Neuronal stem cell (in vitro differentiated cells): ENCODE data around the gene STPG1.

Experiments
- DNase-seq: peaks from one replicate; pipeline ENCODE4 v3.0.0-alpha.2; 2013; ENCODE audit warnings: low spot score
- H2AFZ ChIP-seq: one replicate; pipeline ENCODE4 v1.6.1; 2013; ENCODE audit warnings: mild to moderate bottlenecking, low read length, inconsistent platforms
- H2AK5ac ChIP-seq: 2 replicates; pipeline ENCODE4 v1.6.1; 2013; ENCODE audit warnings: low read depth, mild to moderate bottlenecking, inconsistent platforms, low read length, moderate library complexity, mixed read lengths
- H2BK120ac ChIP-seq: 2 replicates; pipeline ENCODE4 v1.6.1; 2013; ENCODE audit warnings: low read depth, mild to moderate bottlenecking, inconsistent platforms, low read length, moderate library complexity, mixed read lengths
- H2BK12ac ChIP-seq: one replicate; pipeline ENCODE4 v1.6.1; 2013; ENCODE audit warnings: low read length, inconsistent platforms
- H2BK15ac ChIP-seq: 2 replicates; pipeline ENCODE4 v1.6.1; 2013; ENCODE audit warnings: mild to moderate bottlenecking, low read length, inconsistent platforms, mixed read lengths
- H2BK5ac ChIP-seq: one replicate; pipeline ENCODE4 v1.6.1; 2013; ENCODE audit warnings: inconsistent platforms, mild to moderate bottlenecking, low read length, moderate library complexity
- H3K14ac ChIP-seq: one replicate; pipeline ENCODE4 v1.6.1; 2013; ENCODE audit warnings: low read length, inconsistent platforms
- H3K18ac ChIP-seq: 2 replicates; pipeline ENCODE4 v1.6.1; 2013; ENCODE audit warnings: low read length, inconsistent platforms
- H3K23ac ChIP-seq: 2 replicates; pipeline ENCODE4 v1.6.1; 2013; ENCODE audit warnings: low read depth, mild to moderate bottlenecking, mixed read lengths, low read length, inconsistent platforms; ENCODE audit not compliant: poor library complexity
- H3K27ac ChIP-seq: replicated peaks from 3 replicates; pipeline ENCODE4 v1.5.1; 2013; ENCODE audit warnings: low read length, inconsistent platforms
- H3K27me3 ChIP-seq, 3 experiments: 2 replicates each; pipeline ENCODE4 v1.6.1; 2013; ENCODE audit warnings: low read length in 3 of 3, mild to moderate bottlenecking in 2 of 3, inconsistent platforms in 1 of 3, low read depth in 1 of 3, mixed read lengths in 1 of 3, moderate library complexity in 1 of 3; ENCODE audit not compliant: control insufficient read depth in 3 of 3, insufficient read depth in 3 of 3
- H3K36me3 ChIP-seq, 2 donors: replicated peaks in 1 of 2; 2 replicates each; pipeline ENCODE4 v1.6.1; 2013; ENCODE audit warnings: low read length in 2 of 2; ENCODE audit not compliant: control insufficient read depth in 2 of 2, insufficient read depth in 2 of 2
- H3K4ac ChIP-seq: 2 replicates; pipeline ENCODE4 v1.6.1; 2013; ENCODE audit warnings: inconsistent platforms, mild to moderate bottlenecking, low read length, moderate library complexity
- H3K4me1 ChIP-seq, 2 donors: 1 replicate in 1 of 2; 2 replicates in 1 of 2; pipeline ENCODE4 v1.6.1; 2013; ENCODE audit warnings: low read length in 2 of 2, low read depth in 1 of 2; ENCODE audit not compliant: control insufficient read depth in 2 of 2, insufficient read depth in 1 of 2
- H3K4me2 ChIP-seq: one replicate; pipeline ENCODE4 v1.6.1; 2013; ENCODE audit warnings: mild to moderate bottlenecking, low read length, inconsistent platforms; ENCODE audit not compliant: insufficient read depth, poor library complexity, severe bottlenecking
- H3K4me3 ChIP-seq, 2 donors: 2 replicates each; pipeline ENCODE4 v1.5.1; 2013; ENCODE audit warnings: low read length in 2 of 2, mild to moderate bottlenecking in 2 of 2, inconsistent platforms in 1 of 2, moderate library complexity in 1 of 2
- H3K79me1 ChIP-seq: one replicate; pipeline ENCODE4 v1.6.1; 2013; ENCODE audit warnings: low read depth, mild to moderate bottlenecking, inconsistent platforms, low read length, moderate library complexity
- H3K9ac ChIP-seq: one replicate; pipeline ENCODE4 v1.6.1; 2013; ENCODE audit warnings: mild to moderate bottlenecking, low read depth, low read length, inconsistent platforms; ENCODE audit not compliant: poor library complexity
- H3K9me3 ChIP-seq, 2 donors: replicated peaks in 1 of 2; 2 replicates each; pipeline versions ENCODE3 to v1.6.1; 2013; ENCODE audit warnings: low read length in 2 of 2, mild to moderate bottlenecking in 2 of 2, inconsistent platforms in 1 of 2, low read depth in 1 of 2, mixed read lengths in 1 of 2, moderate library complexity in 1 of 2; ENCODE audit not compliant: control insufficient read depth in 2 of 2, insufficient read depth in 1 of 2
- H4K8ac ChIP-seq: one replicate; pipeline ENCODE4 v1.6.1; 2013; ENCODE audit warnings: low read depth, mild to moderate bottlenecking, inconsistent platforms, low read length, moderate library complexity
- H4K91ac ChIP-seq: one replicate; pipeline ENCODE4 v1.6.1; 2013; ENCODE audit warnings: low read length, low read depth, mild to moderate bottlenecking, inconsistent platforms; ENCODE audit not compliant: poor library complexity
- WGBS, 2 donors: extraction: QIAGEN DNeasy Blood & Tissue Kit; methylation state at CpG; one replicate each; pipeline ENCODE4 v1.1.7; 2013; ENCODE audit warnings: missing lambda C conversion rate in 2 of 2, mixed read lengths in 1 of 2; ENCODE audit not compliant: insufficient read length in 2 of 2, insufficient replicate concordance in 1 of 2; ENCODE audit errors: extremely low coverage in 2 of 2; 5-methylcytosine and 5-hydroxymethylcytosine counted together

STPG1 gene

GRCh38 chr1:24455272-24455671 is 41.7 kb upstream of the STPG1 start:
- Histone ChIP-seq H2AFZ (no peak overlapping the region), H3K9me3 (no peaks in the 10 kb centered on the region), H3K14ac (no peak overlapping the region), H3K36me3 (no peaks in the 10 kb centered on the region), H4K8ac (no peak overlapping the region), H3K27me3 (no peaks in the 10 kb centered on the region), H3K4me1 (no peaks in the 10 kb centered on the region), H3K18ac (no peak overlapping the region), H2BK120ac (no peak overlapping the region), H3K4ac (no peak overlapping the region), H2BK15ac (no peak overlapping the region), H3K4me2 (no peak overlapping the region), H3K27ac (no peak overlapping the region), H3K4me3 (no peak overlapping the region), H4K91ac (no peak overlapping the region), H3K23ac (no peak overlapping the region), H3K79me1 (no peaks in the 10 kb centered on the region), H2BK12ac (no peak overlapping the region), H2AK5ac (no peak overlapping the region), H3K9ac (no peak overlapping the region), H2BK5ac (no peak overlapping the region)
- WGBS, 2 donors, result no CpG with 5 or more reads among the region's 5 CpGs
- DNase-seq, result no peak

GRCh38 chr1:24454673-24455072 is 41.1 kb upstream of the STPG1 start:
- DNase-seq, result no peak
- Histone ChIP-seq H3K4me3 (no peak overlapping the region), H3K18ac (no peak overlapping the region), H4K91ac (no peak overlapping the region), H2AFZ (no peak overlapping the region), H2BK5ac (no peak overlapping the region), H2AK5ac (no peak overlapping the region), H2BK15ac (no peak overlapping the region), H3K36me3 (no peaks in the 10 kb centered on the region), H3K27ac (no peak overlapping the region), H3K4me1 (no peaks in the 10 kb centered on the region), H3K4me2 (no peak overlapping the region), H2BK120ac (no peak overlapping the region), H3K79me1 (no peaks in the 10 kb centered on the region), H3K9ac (no peak overlapping the region), H3K4ac (no peak overlapping the region), H3K9me3 (no peaks in the 10 kb centered on the region), H3K14ac (no peak overlapping the region), H3K23ac (no peak overlapping the region), H4K8ac (no peak overlapping the region), H3K27me3 (no peaks in the 10 kb centered on the region), H2BK12ac (no peak overlapping the region)
- no CpG with 5 or more reads among the region's 5 CpGs for WGBS, 2 donors

GRCh38 chr1:24452922-24453485 is 39.4 kb upstream of the STPG1 start:
- no peaks in the 10 kb centered on the region for H3K27me3 ChIP-seq
- H4K8ac ChIP-seq, result no peak overlapping the region
- no peaks in the 10 kb centered on the region for H3K36me3 ChIP-seq
- H3K4ac ChIP-seq, result no peak overlapping the region
- H3K27ac ChIP-seq, result no peak overlapping the region
- no peak overlapping the region for H3K23ac ChIP-seq
- H2BK120ac ChIP-seq, result no peak overlapping the region
- no peaks in the 10 kb centered on the region for H3K79me1 ChIP-seq
- no peak overlapping the region for H2AK5ac ChIP-seq
- H3K4me3 ChIP-seq, result no peak overlapping the region
- DNase-seq, result no peak
- no peak overlapping the region for H2AFZ ChIP-seq
- WGBS, 2 donors, result no CpG with 5 or more reads among the region's 8 CpGs
- no peaks in the 10 kb centered on the region for H3K4me1 ChIP-seq
- H2BK5ac ChIP-seq, result no peak overlapping the region
- H3K9me3 ChIP-seq, result no peaks in the 10 kb centered on the region
- H3K4me2 ChIP-seq, result no peak overlapping the region
- no peak overlapping the region for H3K14ac ChIP-seq
- no peak overlapping the region for H4K91ac ChIP-seq
- no peak overlapping the region for H3K9ac ChIP-seq
- no peak overlapping the region for H3K18ac ChIP-seq
- no peak overlapping the region for H2BK12ac ChIP-seq
- no peak overlapping the region for H2BK15ac ChIP-seq

GRCh38 chr1:24451746-24452145 is 38.2 kb upstream of the STPG1 start:
- Histone ChIP-seq H2AK5ac (no peak overlapping the region), H3K36me3 (no peaks in the 10 kb centered on the region), H4K91ac (no peak overlapping the region), H3K4ac (no peak overlapping the region), H2AFZ (no peak overlapping the region), H3K4me1 (no peaks in the 10 kb centered on the region), H4K8ac (no peak overlapping the region), H3K4me2 (no peak overlapping the region), H3K9me3 (no peaks in the 10 kb centered on the region), H3K18ac (no peak overlapping the region), H3K23ac (no peak overlapping the region), H3K79me1 (no peaks in the 10 kb centered on the region), H2BK15ac (no peak overlapping the region), H3K4me3 (no peak overlapping the region), H3K27me3 (no peaks in the 10 kb centered on the region), H3K9ac (no peak overlapping the region), H2BK5ac (no peak overlapping the region), H2BK120ac (no peak overlapping the region), H3K27ac (no peak overlapping the region), H2BK12ac (no peak overlapping the region), H3K14ac (no peak overlapping the region)
- DNase-seq, result no peak
- no CpG with 5 or more reads among the region's 3 CpGs for WGBS, 2 donors
